C4-2B (cell line): ENCODE data around the gene POLR3A.

Source experiments
- CTCF ChIP-seq: fragments of 450-650 bp; conservative IDR thresholded peaks from 2 replicates; pipeline ENCODE4 v1.5.1; 2017; ENCODE audit warnings: mild to moderate bottlenecking
- ZFX ChIP-seq: fragments of 450-650 bp; IDR thresholded peaks from 2 replicates; pipeline ENCODE4 v1.6.1; 2017

GRCh38 chr10:77977016-77977415 is 52.3 kb downstream of the POLR3A start:
- no peak for TF ChIP-seq CTCF
- no peak for TF ChIP-seq ZFX
